ENCODE results near the gene DUS1L. TPM values are rescaled to one million over a fixed set of nuclear protein-coding genes. Genes with fewer than 3 reads are reported as not detected.

The DUS1L gene
- polyA plus RNA-seq, 1 of the 3 experiments (the other 2 are of a cell fraction) = 163 TPM

GRCh38 chr17:82034371-82035011 lies 31.1 kb downstream of the DUS1L start:
- CTCF ChIA-PET = interaction anchor here (1.0 to 35.7 kb wide), 11 partner anchors 11 to 201 kb away, joined by 3 to 1216 read pairs (median 27); partner anchors contain the start of genes CENPX, DUS1L, GPS1 and LRRC45
- WGBS (ENCODE audit: low lambda C conversion rate) = 91% methylated on average over 23 of the region's 23 CpGs

More at GRCh38 chr17:82034371-82035011, 31.1 kb downstream of the DUS1L start:
- Histone ChIP-seq H3K9me3 (no peaks in the 10 kb centered on the region), H3K9ac (no peak overlapping the region), H3K4me2 (no peak overlapping the region), H3K79me2 (ENCODE audit: insufficient read depth) (no peaks in the 10 kb centered on the region), H3K9me2 (no peaks in the 10 kb centered on the region), H4K20me1 (ENCODE audit: insufficient read depth) (peaks cover 4% of the 10 kb centered on the region; the same call in 1 of the 2 replicates), H3K4me1 (ENCODE audit: control insufficient read depth in 1 of 2, insufficient read depth in 2 of 2, low read depth in 1 of 2, low read length in 1 of 2) (peaks cover 7 to 33% of the 10 kb centered on the region in 2 experiments), H3K27ac (ENCODE audit: low read depth in 2 of 2, low read length in 1 of 2) (no peak overlapping the region), H3F3A (replicated peaks; ENCODE audit: insufficient read depth) (peaks cover 26% of the 10 kb centered on the region), H2AFZ (ENCODE audit: low read depth) (no peak overlapping the region), H3K4me3 (ENCODE audit: low read depth in 2 of 2, low read length in 1 of 2) (no peak overlapping the region), H3K27me3 (ENCODE audit: insufficient read depth) (no peaks in the 10 kb centered on the region), H3K36me3 (replicated peaks in 1 of 2; ENCODE audit: control insufficient read depth in 1 of 2, insufficient read depth in 2 of 2, low read length in 1 of 2) (peaks cover 5 to 8% of the 10 kb centered on the region in 2 experiments)
- DNase-seq = no peak
- POLR2A ChIA-PET = interaction anchor here (1.7 kb wide), 1 partner anchor 11 kb away, joined by 4 read pairs; the partner anchor contains the start of genes CENPX and LRRC45
- no peak for TF ChIP-seq FOXM1 (IDR thresholded peaks at IDR 0.05; ENCODE audit: low read depth)
- TF ChIP-seq RXRA (IDR thresholded peaks at IDR 0.05; ENCODE audit: borderline replicate concordance, low read depth) = no peak
- no peak for TF ChIP-seq NFIC (IDR thresholded peaks at IDR 0.05; ENCODE audit: borderline replicate concordance)
- no peak for TF ChIP-seq CHD2 (IDR thresholded peaks at IDR 0.05; ENCODE audit: low read length, partially characterized antibody)
- TF ChIP-seq USF1 (IDR thresholded peaks at IDR 0.05; ENCODE audit: borderline replicate concordance, low read depth) = no peak
- TF ChIP-seq USF2 (IDR thresholded peaks at IDR 0.05; ENCODE audit: borderline replicate concordance, low read depth, low read length) = no peak
- TF ChIP-seq RCOR1 (IDR thresholded peaks at IDR 0.05; ENCODE audit: low read length) = no peak
- no peak for TF ChIP-seq NRF1 (IDR thresholded peaks at IDR 0.05; ENCODE audit: low read depth, low read length)
- no peak for TF ChIP-seq REST (IDR thresholded peaks at IDR 0.05; ENCODE audit: low read depth, low read length)
- TF ChIP-seq TAF1 (IDR thresholded peaks at IDR 0.05; ENCODE audit: borderline replicate concordance, low read depth, low read length) = no peak
- TF ChIP-seq FOXJ3 (CRISPR knock-in tag; IDR thresholded peaks at IDR 0.05) = no peak
- TF ChIP-seq GABPA (IDR thresholded peaks at IDR 0.05; ENCODE audit: low read depth) = no peak
- no peak for TF ChIP-seq FOSL2 (IDR thresholded peaks at IDR 0.05; ENCODE audit: borderline replicate concordance, low read depth)
- TF ChIP-seq RAD21 (IDR thresholded peaks at IDR 0.05; ENCODE audit: low read length) = no peak
- no peak for TF ChIP-seq EZH2phosphoT487 (IDR thresholded peaks at IDR 0.05; ENCODE audit: borderline replicate concordance, low read depth)
